Measurements from ENCODE around the gene HOXA3.

HOXA3 gene

GRCh38 chr7:27114881-27115220, 37.5 kb downstream of the HOXA3 start:
- H3K4me3 ChIP-seq (ENCODE audit: low read depth, low read length): no peak overlapping the region
- TF ChIP-seq CTCF (IDR thresholded peaks at IDR 0.05; ENCODE audit: borderline replicate concordance, insufficient read depth, low read depth, low read length): no peak

- H3K4me3 ChIP-seq (ENCODE audit: low read depth, low read length): no peak overlapping the region
- TF ChIP-seq CTCF (IDR thresholded peaks at IDR 0.05; ENCODE audit: borderline replicate concordance, insufficient read depth, low read depth, low read length): no peak
Measured at GRCh38 chr7:27113991-27114769, 38.2 kb downstream of the HOXA3 start.

DNA sequence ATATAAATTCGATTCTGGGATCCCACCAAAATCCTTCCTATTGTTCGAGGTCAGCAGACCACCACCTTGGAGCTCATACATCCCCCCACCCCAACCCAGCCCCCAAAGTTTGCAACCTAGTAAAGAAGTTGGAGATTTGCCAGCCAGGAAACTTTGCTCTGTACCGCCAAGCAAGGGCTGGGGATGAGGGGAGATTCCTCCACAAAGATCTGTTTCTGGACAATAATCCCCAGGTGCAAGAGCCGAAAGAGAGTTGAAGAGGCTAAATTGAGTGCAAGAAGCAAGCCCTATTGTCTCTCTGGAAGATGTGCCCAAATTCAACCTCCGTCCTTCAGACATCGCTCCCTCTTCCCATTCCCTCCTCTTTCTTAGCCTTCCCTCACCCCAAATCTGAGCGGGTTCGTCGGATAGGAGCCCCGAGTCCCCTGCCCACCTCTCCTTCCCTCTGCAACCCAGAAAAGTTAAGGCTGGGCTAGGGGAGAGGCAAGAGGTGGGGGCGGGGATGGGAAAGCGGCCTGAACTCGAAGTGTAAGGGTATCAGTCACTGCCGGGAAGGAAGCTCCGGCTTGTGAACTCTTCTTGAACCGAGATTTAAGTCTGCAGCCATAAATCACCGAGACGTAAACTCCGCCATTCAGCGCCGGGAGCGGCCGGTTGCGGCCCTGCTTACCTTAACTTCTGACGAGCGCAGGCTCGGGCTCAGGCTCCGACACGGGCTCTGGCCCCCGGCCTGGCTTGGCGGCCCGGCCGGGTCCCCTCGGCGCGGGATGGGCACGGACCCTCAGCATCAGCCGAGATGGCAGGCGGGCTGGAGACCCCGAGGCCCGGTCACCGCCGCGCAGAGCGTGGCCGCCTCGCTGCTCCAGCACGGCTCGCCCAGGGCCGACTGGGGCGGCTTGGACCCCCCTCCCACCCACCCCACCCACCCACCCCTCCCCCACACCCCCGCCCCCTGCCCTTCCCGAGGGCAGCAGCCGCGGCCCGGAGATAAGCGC, 39.1 kb downstream of the HOXA3 start:
- H3K4me3 ChIP-seq (ENCODE audit: low read depth, low read length): no peak overlapping the region
- no peak for TF ChIP-seq CTCF (IDR thresholded peaks at IDR 0.05; ENCODE audit: borderline replicate concordance, insufficient read depth, low read depth, low read length)

DNA sequence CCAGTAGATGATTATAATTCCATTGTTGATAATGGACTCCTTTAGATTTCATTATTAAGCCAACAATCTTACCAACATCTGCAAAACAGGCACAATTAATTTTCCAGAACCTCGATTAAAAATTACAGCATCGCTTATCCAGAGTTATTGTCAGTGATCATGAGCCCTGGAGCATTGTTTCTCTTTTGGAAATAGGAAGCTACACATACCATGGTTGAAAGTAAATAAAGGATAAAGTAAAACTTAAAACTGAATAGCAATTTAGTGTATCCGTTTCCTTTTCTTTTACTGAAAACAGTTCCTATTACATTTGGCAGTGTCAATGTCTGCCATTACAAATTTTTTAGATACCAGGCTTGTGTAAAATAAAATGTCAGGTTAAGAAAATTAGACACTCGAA, 40.0 kb downstream of the HOXA3 start:
- no peak for TF ChIP-seq CTCF (IDR thresholded peaks at IDR 0.05; ENCODE audit: borderline replicate concordance, insufficient read depth, low read depth, low read length)
- H3K4me3 ChIP-seq (ENCODE audit: low read depth, low read length): no peak overlapping the region

DNA sequence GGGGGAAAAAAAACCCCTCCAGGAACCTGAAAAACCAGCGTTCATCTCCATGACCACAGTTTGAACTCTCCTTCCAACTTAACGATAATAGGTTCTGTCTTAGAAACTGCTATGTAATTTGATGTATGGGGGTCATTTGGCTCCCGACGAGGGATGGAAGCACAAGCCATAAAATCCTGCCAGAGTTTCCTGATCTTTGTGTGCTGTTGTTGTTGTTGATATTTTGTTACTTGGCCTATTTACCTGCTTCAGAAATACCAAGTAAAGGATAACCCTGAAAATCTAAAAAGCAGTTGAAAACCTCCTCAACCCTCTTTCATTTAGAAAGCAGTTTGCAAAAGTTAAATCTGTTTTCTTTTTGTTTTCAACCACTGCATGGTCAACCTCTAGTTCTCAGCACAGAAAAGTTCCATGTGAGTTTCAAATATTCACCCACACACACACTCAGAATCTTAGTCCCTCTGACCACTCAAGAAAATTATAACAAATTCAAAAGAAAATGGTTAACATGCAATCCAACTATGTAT, 40.6 kb downstream of the HOXA3 start:
- no peak for TF ChIP-seq CTCF (IDR thresholded peaks at IDR 0.05; ENCODE audit: borderline replicate concordance, insufficient read depth, low read depth, low read length)
- no peak overlapping the region for H3K4me3 ChIP-seq (ENCODE audit: low read depth, low read length)

GRCh38 chr7:27111042-27111750, 41.2 kb downstream of the HOXA3 start:
- no peak overlapping the region for H3K4me3 ChIP-seq (ENCODE audit: low read depth, low read length)
- no peak for TF ChIP-seq CTCF (IDR thresholded peaks at IDR 0.05; ENCODE audit: borderline replicate concordance, insufficient read depth, low read depth, low read length)

All from GM12875 (cell line).